Smooth muscle cell (in vitro differentiated cells): ENCODE data around the gene CLTC. TPM values are rescaled to one million over a fixed set of nuclear protein-coding genes. Genes with fewer than 3 reads are reported as not detected.

Experiments used
- DNase-seq: peaks from one replicate; lab custom pipeline; 2025; ENCODE audit not compliant: unreplicated experiment; lab: John Stamatoyannopoulos, UW
- H2AFZ ChIP-seq: fragments of 200-600 bp; sonication (generic); 2 replicates; pipeline ENCODE4 v1.6.0; 2016; ENCODE audit warnings: antibody characterized with exemption, low read depth, mild to moderate bottlenecking
- H3F3A ChIP-seq: fragments of 200-600 bp; sonication (generic); 2 replicates; pipeline ENCODE4 v1.6.0; 2017; ENCODE audit warnings: antibody characterized with exemption, low read depth
- H3K27ac ChIP-seq: fragments of 200-600 bp; sonication (generic); 2 replicates; pipeline ENCODE4 v1.5.1; 2016; ENCODE audit warnings: low read depth, mild to moderate bottlenecking
- H3K27me3 ChIP-seq: fragments of 200-600 bp; sonication (generic); 2 replicates; pipeline ENCODE4 v1.6.1; 2016; ENCODE audit warnings: low read depth, mild to moderate bottlenecking
- H3K36me3 ChIP-seq: fragments of 200-600 bp; sonication (generic); 2 replicates; pipeline ENCODE4 v1.5.1; 2016; ENCODE audit warnings: low read depth
- H3K4me1 ChIP-seq: fragments of 200-600 bp; sonication (generic); 2 replicates; pipeline ENCODE4 v1.5.1; 2016; ENCODE audit warnings: low read depth
- H3K4me2 ChIP-seq: fragments of 200-600 bp; sonication (generic); 2 replicates; pipeline ENCODE4 v1.6.0; 2016; ENCODE audit warnings: mild to moderate bottlenecking
- H3K4me3 ChIP-seq: fragments of 200-600 bp; sonication (generic); 2 replicates; pipeline ENCODE4 v1.5.1; 2016; ENCODE audit warnings: mild to moderate bottlenecking
- H3K79me2 ChIP-seq: fragments of 200-600 bp; sonication (generic); 2 replicates; pipeline ENCODE4 v1.6.0; 2016; ENCODE audit warnings: low read depth, mild to moderate bottlenecking
- H3K9ac ChIP-seq: fragments of 200-600 bp; sonication (generic); 2 replicates; pipeline ENCODE4 v1.6.0; 2016; ENCODE audit warnings: low read depth
- H3K9me3 ChIP-seq: fragments of 200-600 bp; sonication (generic); replicated peaks from 2 replicates; pipeline ENCODE4 v1.5.1; 2016; ENCODE audit warnings: low read depth
- H4K20me1 ChIP-seq: fragments of 200-600 bp; sonication (generic); 2 replicates; pipeline ENCODE4 v1.6.0; 2016; ENCODE audit warnings: low read depth
- WGBS: methylation state at CpG from one replicate; pipeline ENCODE4 v1.1.7; 2016; ENCODE audit warnings: low lambda C conversion rate; 5-methylcytosine and 5-hydroxymethylcytosine counted together
- polyA plus RNA-seq: library from polyadenylated mRNA; unstranded; fragments of >200 nt; fragmentation: Nextera tagmentation; extraction: Ambion mirVana; gene quantifications from 2 replicates; pipeline ENCODE4 v1.2.1, GENCODE V29; 2016
- total RNA-seq: library from RNA; depleted of rRNA; stranded (reverse); fragments of >200 nt; gene quantifications from 2 replicates; pipeline ENCODE4 v1.2.3, GENCODE V29; 2014
- TF ChIP-seq, protein P1 (sequence below): fragments of 200-600 bp; sonication (generic); IDR thresholded peaks from 2 replicates; pipeline ENCODE4 v1.5.1; 2017; ENCODE audit warnings: borderline replicate concordance, mild to moderate bottlenecking, antibody characterized with exemption; ENCODE audit not compliant: insufficient read depth, poor library complexity, severe bottlenecking

Gene CLTC
- total and polyA plus RNA-seq, 2 experiments from 2014 or later: 102 to 362 TPM

DNA sequence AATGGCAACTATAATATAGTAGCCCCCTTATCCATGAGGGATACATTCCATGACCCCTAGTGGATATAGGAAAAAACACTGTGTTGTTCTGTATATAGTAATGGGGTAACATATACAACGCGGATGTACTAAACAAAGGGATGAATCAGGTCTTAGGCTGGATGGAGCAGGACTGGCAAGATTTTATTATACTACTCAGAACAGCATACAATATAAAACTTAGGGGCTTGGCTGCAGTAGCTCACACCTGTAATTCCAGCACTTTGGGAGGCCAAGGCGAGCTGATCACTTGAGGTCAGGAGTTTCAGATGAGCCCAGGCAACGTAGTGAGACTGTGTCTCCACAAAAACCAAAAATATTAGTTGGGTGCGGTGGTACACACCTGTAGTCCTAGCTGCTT lies 114.5 kb downstream of the CLTC start:
- H3K36me3 ChIP-seq: peaks cover 6% of the 10 kb centered on the region
- DNase-seq: no peak
- H3K4me3 ChIP-seq: no peak overlapping the region
- H3F3A ChIP-seq: no peaks in the 10 kb centered on the region
- no peaks in the 10 kb centered on the region for H3K27me3 ChIP-seq
- H3K27ac ChIP-seq: no peak overlapping the region
- H2AFZ ChIP-seq: no peak overlapping the region
- H4K20me1 ChIP-seq: peaks cover 15% of the 10 kb centered on the region
- WGBS: 98% methylated on average over 5 of the region's 5 CpGs
- H3K4me1 ChIP-seq: no peaks in the 10 kb centered on the region
- peaks cover 37% of the 10 kb centered on the region for H3K79me2 ChIP-seq
- TF ChIP-seq, protein P1, sequence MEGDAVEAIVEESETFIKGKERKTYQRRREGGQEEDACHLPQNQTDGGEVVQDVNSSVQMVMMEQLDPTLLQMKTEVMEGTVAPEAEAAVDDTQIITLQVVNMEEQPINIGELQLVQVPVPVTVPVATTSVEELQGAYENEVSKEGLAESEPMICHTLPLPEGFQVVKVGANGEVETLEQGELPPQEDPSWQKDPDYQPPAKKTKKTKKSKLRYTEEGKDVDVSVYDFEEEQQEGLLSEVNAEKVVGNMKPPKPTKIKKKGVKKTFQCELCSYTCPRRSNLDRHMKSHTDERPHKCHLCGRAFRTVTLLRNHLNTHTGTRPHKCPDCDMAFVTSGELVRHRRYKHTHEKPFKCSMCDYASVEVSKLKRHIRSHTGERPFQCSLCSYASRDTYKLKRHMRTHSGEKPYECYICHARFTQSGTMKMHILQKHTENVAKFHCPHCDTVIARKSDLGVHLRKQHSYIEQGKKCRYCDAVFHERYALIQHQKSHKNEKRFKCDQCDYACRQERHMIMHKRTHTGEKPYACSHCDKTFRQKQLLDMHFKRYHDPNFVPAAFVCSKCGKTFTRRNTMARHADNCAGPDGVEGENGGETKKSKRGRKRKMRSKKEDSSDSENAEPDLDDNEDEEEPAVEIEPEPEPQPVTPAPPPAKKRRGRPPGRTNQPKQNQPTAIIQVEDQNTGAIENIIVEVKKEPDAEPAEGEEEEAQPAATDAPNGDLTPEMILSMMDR: no peak
- H3K9ac ChIP-seq: no peak overlapping the region
- H3K9me3 ChIP-seq: no peaks in the 10 kb centered on the region
- no peak overlapping the region for H3K4me2 ChIP-seq

DNA sequence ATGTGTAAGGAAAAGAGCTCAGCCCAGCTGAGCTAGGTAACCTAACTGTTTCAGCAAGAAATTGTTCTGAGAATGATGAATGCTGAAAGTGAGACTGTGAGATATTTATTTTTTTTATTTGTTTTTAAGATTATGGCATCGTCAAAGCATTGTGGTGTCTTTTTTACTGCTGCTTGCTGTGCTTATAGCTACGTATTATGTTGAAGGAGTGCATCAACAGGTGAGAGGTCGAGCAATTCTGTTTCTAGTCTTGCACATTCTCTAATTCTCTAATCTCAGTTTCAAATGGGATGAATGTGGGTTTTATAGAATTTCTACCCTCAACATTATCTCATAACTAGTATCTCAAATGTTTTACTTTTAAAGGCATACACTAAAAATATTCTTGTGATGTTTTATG lies 117.6 kb downstream of the CLTC start:
- Histone ChIP-seq H3F3A (no peaks in the 10 kb centered on the region), H3K9me3 (no peaks in the 10 kb centered on the region), H3K79me2 (peaks cover 12% of the 10 kb centered on the region), H3K9ac (no peak overlapping the region), H4K20me1 (no peaks in the 10 kb centered on the region), H3K27ac (no peak overlapping the region), H3K4me2 (no peak overlapping the region), H3K27me3 (no peaks in the 10 kb centered on the region), H2AFZ (no peak overlapping the region), H3K36me3 (peaks cover 6% of the 10 kb centered on the region), H3K4me3 (no peak overlapping the region), H3K4me1 (no peaks in the 10 kb centered on the region)
- no peak for DNase-seq
- TF ChIP-seq, protein P1: no peak
- 96% methylated on average over 3 of the region's 3 CpGs for WGBS

DNA sequence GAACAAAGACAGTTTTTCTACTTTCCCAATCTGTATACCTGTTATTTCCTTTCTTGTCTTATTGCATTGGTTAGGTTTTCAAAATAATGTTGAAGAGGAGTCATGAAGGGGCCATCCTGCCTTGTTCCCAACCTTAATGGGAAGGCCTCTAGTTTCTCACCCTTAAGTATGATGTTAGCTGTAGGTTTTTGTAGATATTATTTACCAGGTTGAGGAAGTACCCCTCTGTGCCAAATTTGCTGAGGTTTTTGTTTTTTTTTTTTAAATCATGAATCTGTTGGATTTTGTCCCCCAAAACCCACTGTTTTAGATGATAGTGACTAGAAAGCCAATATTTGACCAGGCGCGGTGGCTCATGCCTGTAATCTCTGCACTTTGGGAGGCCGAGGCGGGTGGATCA lies 124.1 kb downstream of the CLTC start:
- Histone ChIP-seq H3F3A (peaks cover 6% of the 10 kb centered on the region), H3K4me1 (no peaks in the 10 kb centered on the region)
- 97% methylated on average over 4 of the region's 4 CpGs for WGBS

DNA sequence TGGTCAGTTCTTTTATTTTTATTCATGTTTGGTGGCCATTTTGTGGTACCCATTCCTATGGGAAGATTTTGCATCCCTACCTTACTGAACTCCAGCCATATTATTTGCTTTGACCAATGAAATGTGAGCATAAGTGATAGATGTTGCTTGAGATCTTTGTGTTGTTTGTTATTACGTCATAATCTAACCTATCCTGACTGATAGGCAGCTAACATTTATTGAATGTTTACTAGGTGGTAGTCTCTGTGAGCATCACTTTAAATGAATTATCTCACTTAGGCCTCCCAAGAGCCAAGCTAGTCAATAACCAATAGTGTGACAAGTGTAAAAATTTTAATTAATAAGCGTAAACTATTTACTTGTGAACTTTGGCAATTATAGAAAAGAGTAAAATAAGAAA lies 125.3 kb downstream of the CLTC start:
- Histone ChIP-seq H3K4me1 (no peaks in the 10 kb centered on the region), H3K9ac (no peak overlapping the region), H3K27me3 (no peaks in the 10 kb centered on the region), H3F3A (peaks cover 6% of the 10 kb centered on the region), H3K27ac (no peak overlapping the region), H3K4me2 (no peak overlapping the region), H4K20me1 (no peaks in the 10 kb centered on the region), H3K36me3 (peaks cover 5% of the 10 kb centered on the region), H3K79me2 (peaks cover 17% of the 10 kb centered on the region), H3K4me3 (no peak overlapping the region), H3K9me3 (no peaks in the 10 kb centered on the region), H2AFZ (no peak overlapping the region)
- DNase-seq: no peak
- 92% methylated on average over 2 of the region's 2 CpGs for WGBS
- TF ChIP-seq, protein P1: no peak

More for the DNA sequence above, 124.1 kb downstream of the CLTC start:
- H2AFZ ChIP-seq: no peak overlapping the region
- no peaks in the 10 kb centered on the region for H4K20me1 ChIP-seq
- H3K4me2 ChIP-seq: no peak overlapping the region
- no peak for DNase-seq
- no peak overlapping the region for H3K27ac ChIP-seq
- TF ChIP-seq, protein P1: no peak
- no peaks in the 10 kb centered on the region for H3K27me3 ChIP-seq
- H3K79me2 ChIP-seq: peaks cover 7% of the 10 kb centered on the region
- no peaks in the 10 kb centered on the region for H3K9me3 ChIP-seq
- H3K36me3 ChIP-seq: peaks cover 5% of the 10 kb centered on the region
- no peak overlapping the region for H3K9ac ChIP-seq
- no peak overlapping the region for H3K4me3 ChIP-seq
